DMS53 (cell line): ENCODE results near the gene CHRNG.
A peak's percentile ranks its signal among the peaks of the same experiment; 100 is the strongest.
"Not testable (repeated sequence)": the region's sequence is repeated elsewhere in the genome, so short reads cannot be mapped to it uniquely, and the experiment has no call there.

Experiments
- DNase-seq: peaks from one replicate; lab custom pipeline; 2025; lab: John Stamatoyannopoulos, UW

Gene CHRNG

GRCh38 chr2:232528746-232529460 lies 10.6 kb upstream of the CHRNG start:
- no peak for DNase-seq

- no peak for DNase-seq
These were observed 9.5 kb upstream of the CHRNG start for GRCh38 chr2:232529806-232530547.

DNA sequence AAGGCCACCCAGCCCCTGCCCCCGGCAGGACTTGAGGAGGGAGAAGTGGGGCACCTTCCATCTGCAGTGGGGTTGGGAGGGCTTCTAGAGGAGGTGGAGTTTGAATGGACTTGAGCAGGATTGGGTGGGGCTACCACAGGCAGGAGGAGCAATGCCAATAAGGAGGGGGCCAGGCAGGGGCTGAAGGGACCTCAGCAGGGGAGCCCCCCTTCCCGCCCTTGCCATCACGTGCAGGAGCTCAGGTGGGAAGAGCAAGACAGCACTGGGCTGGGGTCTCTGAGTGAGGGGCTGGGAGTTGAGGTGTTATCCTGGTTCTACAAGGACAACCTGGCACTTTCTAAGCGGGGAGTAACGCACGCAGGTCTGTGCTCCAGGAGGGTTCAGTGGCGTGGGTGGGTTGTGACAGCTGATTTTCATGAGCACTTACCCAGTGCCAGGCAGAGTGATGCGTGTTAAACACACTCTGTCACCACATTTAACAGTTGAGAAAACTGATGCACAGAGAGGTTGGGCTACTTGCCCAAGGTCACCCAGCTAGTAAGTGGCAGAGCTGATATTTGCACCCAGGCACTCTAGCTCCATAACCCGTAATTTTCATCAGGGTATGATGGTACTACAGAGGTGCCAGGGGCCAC lies 8.7 kb upstream of the CHRNG start:
- no peak for DNase-seq

DNA sequence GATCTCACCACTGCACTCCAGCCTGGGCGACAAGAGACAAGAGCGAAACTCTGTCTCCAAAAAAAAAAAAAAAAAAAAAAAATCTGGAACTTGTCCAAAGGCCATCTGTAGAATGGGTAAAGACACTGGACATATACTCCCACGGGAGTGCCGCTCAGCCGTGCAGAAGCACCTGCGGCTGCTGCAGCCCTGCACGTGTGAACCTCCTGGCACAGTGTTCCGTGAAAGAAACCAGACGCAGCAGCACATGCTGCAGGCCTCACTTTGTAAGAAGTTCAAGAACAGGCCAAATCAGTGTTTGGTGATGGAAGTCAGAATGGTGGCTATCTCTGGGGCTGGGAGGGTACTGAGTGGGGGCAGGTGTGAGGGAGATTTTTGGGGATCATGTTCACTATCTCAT lies 7.1 kb upstream of the CHRNG start:
- DNase-seq = peak; percentile 8

DNA sequence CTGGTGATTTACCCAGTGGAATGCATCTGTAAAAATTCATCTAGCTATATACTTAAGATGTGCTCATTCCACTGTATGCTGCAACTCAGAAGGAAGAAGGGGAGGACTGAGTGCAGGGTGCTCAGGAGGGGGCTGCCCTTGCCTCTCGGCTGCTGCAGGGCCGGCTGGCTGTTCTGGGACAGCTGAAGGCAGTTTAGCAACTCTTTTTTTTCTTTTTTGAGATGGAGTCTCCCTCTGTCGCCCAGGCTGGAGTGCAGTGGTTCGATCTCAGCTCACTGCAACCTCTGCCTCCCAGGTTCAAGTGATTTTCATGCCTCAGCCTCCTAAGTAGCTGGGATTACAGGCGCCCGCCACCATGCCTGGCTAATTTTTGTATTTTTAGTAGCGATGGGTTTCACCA lies 6.7 kb upstream of the CHRNG start:
- DNase-seq = not testable (repeated sequence)

GRCh38 chr2:232533944-232534710 lies 5.4 kb upstream of the CHRNG start:
- no peak for DNase-seq

- no peak for DNase-seq
These were observed 4.4 kb upstream of the CHRNG start for GRCh38 chr2:232534940-232535651.

- no peak for DNase-seq
These were observed 3.5 kb upstream of the CHRNG start for GRCh38 chr2:232535761-232536530.

DNA sequence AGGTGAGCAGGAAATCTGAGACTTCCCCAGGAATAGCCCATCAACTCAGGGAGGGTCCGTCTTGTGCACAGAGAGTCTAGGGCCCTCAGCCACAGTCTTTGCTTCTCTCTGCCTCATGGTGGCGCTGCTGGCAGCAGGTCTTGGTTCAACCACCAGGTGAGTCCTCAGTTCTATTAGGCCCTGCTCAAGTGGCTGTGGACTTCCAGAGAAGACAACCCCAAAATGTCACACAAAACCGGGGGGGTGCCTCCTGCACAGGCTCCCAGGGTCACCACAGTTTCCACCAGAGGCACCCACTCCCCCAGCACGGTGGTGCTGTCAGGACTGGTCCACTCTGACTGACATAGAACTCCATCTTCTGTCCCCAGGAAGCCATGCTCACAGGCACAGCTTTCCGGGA lies 2.4 kb upstream of the CHRNG start:
- DNase-seq = peak; percentile 40

- no peak for DNase-seq
These were observed 2.0 kb upstream of the CHRNG start for GRCh38 chr2:232537499-232537898.

DNA sequence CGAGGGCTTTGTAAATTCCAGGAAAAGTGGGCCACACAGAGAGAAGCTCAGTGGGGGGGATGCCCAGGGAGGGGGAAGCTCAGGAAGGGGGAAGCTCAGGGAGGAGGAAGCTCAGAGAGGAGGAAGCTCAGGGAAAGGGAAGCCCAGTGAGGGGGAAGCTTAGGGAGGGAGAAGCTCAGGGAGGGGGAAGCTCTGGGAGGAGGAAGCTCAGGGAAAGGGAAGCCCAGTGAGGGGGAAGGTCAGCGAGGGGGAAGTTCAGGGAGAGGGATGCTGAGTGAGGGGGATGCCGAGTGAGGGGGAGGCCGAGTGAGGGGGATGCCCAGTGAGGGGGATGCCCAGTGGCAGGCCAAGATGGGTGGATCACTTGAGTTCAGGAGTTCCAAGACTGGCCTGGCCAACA lies 821 bp upstream of the CHRNG start:
- DNase-seq = no peak

GRCh38 chr2:232540441-232541041 lies 1.0 kb downstream of the CHRNG start:
- no peak for DNase-seq

- DNase-seq = no peak
These were observed 1.9 kb downstream of the CHRNG start for GRCh38 chr2:232541195-232541960.

DNA sequence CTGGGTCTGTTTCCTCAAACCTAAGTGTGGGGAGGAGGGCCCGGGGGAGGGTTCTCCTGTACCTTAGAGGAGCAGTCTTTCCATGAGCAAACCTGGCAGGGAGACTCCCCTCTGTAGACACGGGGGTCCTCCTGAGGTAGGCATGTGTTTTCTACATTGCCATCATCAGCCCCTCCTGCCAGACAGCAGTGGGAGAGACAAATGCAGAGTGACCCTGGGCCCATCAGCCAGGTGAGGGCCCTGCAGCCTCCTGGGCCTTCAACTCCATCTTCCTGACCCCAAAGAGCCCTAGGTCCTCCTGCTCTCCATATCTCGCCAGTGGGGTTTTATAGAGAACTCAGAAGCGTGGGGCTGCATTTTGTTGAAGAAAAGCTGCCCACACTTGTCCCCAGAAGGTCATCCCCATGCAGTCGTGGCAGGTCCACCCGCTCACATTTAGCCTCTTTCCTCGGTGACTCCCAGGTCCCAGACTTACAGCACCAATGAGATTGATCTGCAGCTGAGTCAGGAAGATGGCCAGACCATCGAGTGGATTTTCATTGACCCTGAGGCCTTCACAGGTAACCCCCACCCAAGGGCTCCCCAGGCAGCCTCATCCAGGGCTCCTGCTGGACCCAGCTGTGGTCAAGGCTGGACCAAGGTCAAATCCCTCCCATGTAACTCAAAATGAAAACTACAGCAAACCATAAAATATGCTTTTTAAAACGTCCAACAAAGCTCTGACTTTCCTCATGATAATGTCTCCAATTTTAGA lies 2.6 kb downstream of the CHRNG start:
- DNase-seq = no peak

GRCh38 chr2:232542715-232543467 lies 3.4 kb downstream of the CHRNG start:
- no peak for DNase-seq

DNA sequence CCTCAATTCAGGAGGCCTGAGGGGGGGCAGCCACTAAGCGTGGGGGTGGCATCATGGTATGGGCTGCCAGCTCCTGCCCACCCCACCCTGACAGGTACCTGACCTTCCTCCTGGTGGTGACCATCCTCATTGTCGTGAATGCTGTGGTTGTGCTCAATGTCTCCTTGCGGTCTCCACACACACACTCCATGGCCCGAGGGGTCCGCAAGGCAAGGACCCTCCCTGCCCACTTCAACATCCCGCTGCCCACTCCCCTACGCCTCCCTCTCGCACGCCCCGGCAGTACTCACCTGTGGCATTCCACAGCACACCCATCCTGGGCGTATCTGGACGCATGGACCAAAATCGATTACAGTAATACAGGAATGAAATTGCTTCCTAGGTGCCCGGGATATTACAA lies 4.0 kb downstream of the CHRNG start:
- no peak for DNase-seq

GRCh38 chr2:232543928-232544631 lies 4.6 kb downstream of the CHRNG start:
- no peak for DNase-seq

DNA sequence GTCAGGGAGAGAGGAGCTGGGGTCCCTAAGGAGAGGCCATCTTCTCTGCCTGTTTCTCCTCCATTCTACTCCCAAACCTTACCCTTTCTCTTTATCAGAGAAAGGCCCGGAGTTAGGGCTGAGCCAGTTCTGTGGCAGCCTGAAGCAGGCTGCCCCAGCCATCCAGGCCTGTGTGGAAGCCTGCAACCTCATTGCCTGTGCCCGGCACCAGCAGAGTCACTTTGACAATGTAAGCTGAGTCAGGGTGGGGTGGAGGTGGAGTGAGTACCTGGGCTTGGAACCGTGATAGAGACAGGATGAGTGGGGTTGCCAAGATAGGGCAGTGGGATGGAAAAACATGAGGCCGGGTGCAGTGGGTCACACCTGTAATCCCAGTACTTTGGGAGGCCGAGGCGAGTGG lies 5.2 kb downstream of the CHRNG start:
- DNase-seq = no peak
